Heart right ventricle (tissue), 16 donors: ENCODE data around the gene KIF1A. TPM values are rescaled to one million over a fixed set of nuclear protein-coding genes. Genes with fewer than 3 reads are reported as not detected.

Experiments
- ATAC-seq, 8 donors: fragments of 200-7000 bp; cut with Tn5 transposase; one replicate each; pipeline ENCODE4 v1.9.1; 2020; ENCODE audit warnings: mild to moderate bottlenecking in 8 of 8, moderate library complexity in 8 of 8, moderate number of reproducible peaks in 1 of 8
- DNase-seq, 2 donors: peaks; one replicate each; pipeline ENCODE4 v3.0.0-alpha.2; 2020
- H3K27ac ChIP-seq, 10 donors: fragments of 200-600 bp; sonication (generic) in 2 of 10; one replicate each; pipeline versions ENCODE4 v1.5.0 to v1.8.0; 2020 to 2022; ENCODE audit warnings: mild to moderate bottlenecking in 3 of 10
- H3K27me3 ChIP-seq, 7 donors: fragments of 200-600 bp; one replicate each; pipeline ENCODE4 v1.8.0; 2021 to 2022; ENCODE audit warnings: mild to moderate bottlenecking in 2 of 7
- H3K36me3 ChIP-seq, 9 donors: fragments of 200-600 bp; sonication (generic) in 1 of 9; one replicate each; pipeline versions ENCODE4 v1.5.0 to v1.8.0; 2020 to 2022; ENCODE audit warnings: mild to moderate bottlenecking in 2 of 9
- H3K4me1 ChIP-seq, 9 donors: fragments of 200-600 bp; sonication (generic) in 1 of 9; one replicate each; pipeline versions ENCODE4 v1.5.0 to v1.8.0; 2020 to 2022; ENCODE audit warnings: mild to moderate bottlenecking in 4 of 9
- H3K4me3 ChIP-seq, 10 donors: fragments of 200-600 bp; sonication (generic) in 2 of 10; one replicate each; pipeline versions ENCODE4 v1.5.0 to v1.8.0; 2020 to 2022; ENCODE audit warnings: mild to moderate bottlenecking in 7 of 10, moderate library complexity in 2 of 10
- H3K9me3 ChIP-seq, 11 donors: fragments of 200-600 bp in 10 of 11; sonication (generic) in 2 of 11; one replicate each; pipeline versions ENCODE4 v1.5.0 to v1.8.0; 2013 to 2022; ENCODE audit warnings: mild to moderate bottlenecking in 2 of 11, control low read depth in 1 of 11, moderate library complexity in 1 of 11
- WGBS, 2 donors: extraction: QIAGEN DNeasy Blood & Tissue Kit; methylation state at CpG; one replicate each; pipeline ENCODE4 v1.1.7; 2013; ENCODE audit warnings: inconsistent platforms in 1 of 2; 5-methylcytosine and 5-hydroxymethylcytosine counted together
- intact Hi-C, 10 donors: fragments of 100-400 bp; cut with DNase I; formaldehyde crosslinking; loops; one replicate each; pipeline versions ENCODE4 v1.11.1 to v1.14.2; 2022
- polyA plus RNA-seq, 2 donors: library from polyadenylated mRNA; stranded (reverse); fragments of 200-250 nt; gene quantifications; one replicate each; pipeline ENCODE4 v1.2.3, GENCODE V29; 2013
- total RNA-seq, 10 donors: library from RNA; stranded (reverse); fragmentation: NEBNext Ultra II Directional in 3 of 10; extraction: Animal tissue kit (Norgen Biotek cat#: 25700) in 3 of 10; gene quantifications; one replicate each; pipeline versions ENCODE4 v1.2.1 to v1.2.4, GENCODE V29; 2021 to 2023
- TF ChIP-seq, protein P1 (sequence below), 9 donors: fragments of 200-600 bp; sonication (generic) in 2 of 9; IDR thresholded peaks; one replicate each; pipeline versions ENCODE4 v1.5.0 to v1.8.0; 2021 to 2022; ENCODE audit warnings: antibody characterized with exemption in 9 of 9, mild to moderate bottlenecking in 5 of 9, moderate library complexity in 1 of 9
- donor health status: Arrhythmogenic right ventricular cardiomyopathy.
- donor health status: ischemic (EF 13 %, LVEDD 7.1; RV severe dilation, severe dysfunction).
- donor health status: healthy with polysubstance abuse.
- donor health status: DM: no; HTN: yes; CAD: no.
- donor health status: DM: no; HTN: no; CAD: no.
- donor health status: ischemic (EF 25% LVEDD 6.9; RV normal size, moderate dysfunction).
- donor health status: ischemic (EF 25% LVEDD 5.7; RV mildly dilated, moderate dysfunction).
- donor health status: healthy.
- donor health status: DM: yes; HTN: yes; CAD: no.
- donor health status: Ischemic cardiomyopathy.
- donor health status: ischemic (EF 35%, LVEDD 5.7; RV mildly dilated, moderate dysfunction).
- donor health status: nonischemic (EF 11% LVEDD 7.7; RV severe dilation, severe dysfunction).
- donor health status: DM: yes; HTN: yes; CAD: no.
- donor health status: PGD.
- donor health status: ischemic (EF 29% LVEDD 5.4; RV normal size, mild dysfunction).
- donor health status: nonischemic (EF 23%, LVEDD 6.1; RV moderate dilation, normal function).

The KIF1A gene
- total and polyA plus RNA-seq, 12 donors = 0.37 to 21.4 (median 1.4) TPM

DNA sequence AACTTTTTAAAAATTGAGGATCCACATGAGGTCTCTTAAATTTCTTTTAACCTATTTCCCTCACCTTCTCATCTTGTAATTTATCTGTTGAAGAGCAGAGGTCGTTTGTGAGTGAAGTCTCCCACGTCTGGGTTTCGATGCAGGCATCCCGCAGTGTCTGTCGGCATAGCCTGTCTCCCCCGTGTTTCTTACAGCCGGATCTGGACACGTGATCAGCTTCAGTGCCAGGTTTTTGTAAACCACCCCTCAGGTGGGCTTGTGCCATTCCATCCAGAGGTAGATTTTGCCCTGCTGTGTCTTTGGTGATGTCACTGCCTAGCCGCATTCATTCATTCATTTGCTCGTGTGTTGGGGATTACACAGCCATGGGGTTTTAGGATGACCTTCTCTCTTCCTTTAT, 112.2 kb downstream of the KIF1A start:
- WGBS, 2 donors = 61 to 66% methylated on average over 10 of the region's 10 CpGs
- peaks cover 0 to 5% (median 0%) of the 10 kb centered on the region in 9 donors for H3K4me1 ChIP-seq
- H3K36me3 ChIP-seq = no peaks in the 10 kb centered on the region
- ATAC-seq (no peak), DNase-seq (no peak)
- H3K9me3 ChIP-seq = no peaks in the 10 kb centered on the region
- peaks cover 0 to 77% (median 24%) of the 10 kb centered on the region in 7 donors for H3K27me3 ChIP-seq
- H3K4me3 ChIP-seq = no peak overlapping the region
- TF ChIP-seq, protein P1, sequence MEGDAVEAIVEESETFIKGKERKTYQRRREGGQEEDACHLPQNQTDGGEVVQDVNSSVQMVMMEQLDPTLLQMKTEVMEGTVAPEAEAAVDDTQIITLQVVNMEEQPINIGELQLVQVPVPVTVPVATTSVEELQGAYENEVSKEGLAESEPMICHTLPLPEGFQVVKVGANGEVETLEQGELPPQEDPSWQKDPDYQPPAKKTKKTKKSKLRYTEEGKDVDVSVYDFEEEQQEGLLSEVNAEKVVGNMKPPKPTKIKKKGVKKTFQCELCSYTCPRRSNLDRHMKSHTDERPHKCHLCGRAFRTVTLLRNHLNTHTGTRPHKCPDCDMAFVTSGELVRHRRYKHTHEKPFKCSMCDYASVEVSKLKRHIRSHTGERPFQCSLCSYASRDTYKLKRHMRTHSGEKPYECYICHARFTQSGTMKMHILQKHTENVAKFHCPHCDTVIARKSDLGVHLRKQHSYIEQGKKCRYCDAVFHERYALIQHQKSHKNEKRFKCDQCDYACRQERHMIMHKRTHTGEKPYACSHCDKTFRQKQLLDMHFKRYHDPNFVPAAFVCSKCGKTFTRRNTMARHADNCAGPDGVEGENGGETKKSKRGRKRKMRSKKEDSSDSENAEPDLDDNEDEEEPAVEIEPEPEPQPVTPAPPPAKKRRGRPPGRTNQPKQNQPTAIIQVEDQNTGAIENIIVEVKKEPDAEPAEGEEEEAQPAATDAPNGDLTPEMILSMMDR (IDR thresholded peaks at IDR 0.05) = no peak
- intact Hi-C loops = loop anchor here in 5 of 10 donors (5.0 to 10.0 kb wide), 3 partner anchors 183 to 196 kb away; no protein-coding TSS in a partner anchor
- H3K27ac ChIP-seq = no peak overlapping the region

DNA sequence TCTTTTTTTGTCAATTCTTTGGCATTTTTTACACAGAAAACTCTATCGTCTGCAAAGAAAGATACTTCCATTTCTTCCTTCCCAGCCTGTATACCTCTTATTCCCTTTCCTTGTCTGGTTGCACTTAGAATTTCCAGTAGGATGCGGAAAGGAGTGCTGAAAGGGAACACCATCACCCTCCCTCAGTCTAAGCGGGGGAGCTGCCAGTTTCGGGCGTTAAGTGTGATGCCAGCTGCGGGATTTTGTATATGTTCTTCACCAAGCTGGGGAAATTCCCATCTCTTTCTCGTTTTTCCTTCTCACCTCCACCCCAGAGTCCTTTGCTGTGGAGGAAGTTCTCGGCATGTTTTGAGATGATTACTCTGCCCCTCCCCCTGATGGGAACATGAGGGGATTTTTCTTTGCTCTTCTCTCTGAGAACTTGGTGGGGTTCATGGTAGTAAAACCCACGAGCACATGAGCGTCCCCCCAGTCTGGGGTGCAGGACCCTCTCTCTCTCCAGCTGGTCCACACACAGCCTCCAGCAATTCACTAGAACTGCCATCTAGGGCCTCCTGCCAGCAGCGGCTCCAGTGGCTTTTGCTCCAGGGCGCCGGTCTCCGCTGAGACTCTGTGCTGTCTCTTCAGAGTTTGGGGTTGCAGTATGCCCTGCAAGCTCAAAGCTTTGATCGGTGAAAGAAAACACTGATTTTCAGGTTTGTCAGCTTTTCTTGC, 112.8 kb downstream of the KIF1A start:
- H3K27ac ChIP-seq = no peak overlapping the region
- peaks cover 0 to 5% (median 0%) of the 10 kb centered on the region in 9 donors for H3K4me1 ChIP-seq
- H3K27me3 ChIP-seq = peaks cover 0 to 78% (median 28%) of the 10 kb centered on the region in 7 donors
- no peaks in the 10 kb centered on the region for H3K9me3 ChIP-seq
- ATAC-seq = no peak
- TF ChIP-seq, protein P1 (IDR thresholded peaks at IDR 0.05) = no peak
- no peaks in the 10 kb centered on the region for H3K36me3 ChIP-seq
- no peak for DNase-seq
- intact Hi-C loops = loop anchor here in 5 of 10 donors (5.0 to 10.0 kb wide), 3 partner anchors 182 to 195 kb away; no protein-coding TSS in a partner anchor
- 66 to 68% methylated on average over 15 of the region's 15 CpGs for WGBS, 2 donors
- no peak overlapping the region for H3K4me3 ChIP-seq

DNA sequence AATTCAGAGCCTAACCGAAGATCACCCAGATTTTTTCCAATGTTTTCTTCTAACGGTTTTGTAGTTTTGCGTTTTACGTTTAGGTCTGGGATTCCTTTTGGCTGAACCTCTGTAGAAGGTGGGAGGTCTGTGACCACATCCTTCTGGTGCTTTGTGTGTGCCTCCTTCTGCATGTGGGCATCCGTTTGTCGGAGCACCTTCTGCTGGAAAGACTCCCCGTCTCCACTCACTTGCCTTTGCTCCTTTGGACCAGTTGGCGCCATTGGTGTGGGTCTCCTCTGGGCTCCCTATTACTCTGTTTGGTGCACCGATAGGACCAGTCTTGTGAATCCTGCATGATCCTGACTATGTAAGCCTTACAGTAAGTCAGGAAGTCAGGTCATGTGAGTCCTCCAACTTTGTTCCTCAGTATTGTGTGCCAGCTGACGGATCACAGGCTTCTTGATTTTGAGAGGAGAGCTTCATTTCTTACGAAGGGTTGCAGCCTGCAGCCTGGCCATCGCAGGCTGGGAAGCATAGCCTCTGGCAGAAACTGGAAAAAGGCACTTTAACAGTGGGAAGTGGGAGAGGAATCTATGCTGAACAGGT, 114.7 kb downstream of the KIF1A start:
- DNase-seq = no peak
- intact Hi-C loops = loop anchor here in 5 of 10 donors (5.0 to 10.0 kb wide), 3 partner anchors 180 to 193 kb away; no protein-coding TSS in a partner anchor

DNA sequence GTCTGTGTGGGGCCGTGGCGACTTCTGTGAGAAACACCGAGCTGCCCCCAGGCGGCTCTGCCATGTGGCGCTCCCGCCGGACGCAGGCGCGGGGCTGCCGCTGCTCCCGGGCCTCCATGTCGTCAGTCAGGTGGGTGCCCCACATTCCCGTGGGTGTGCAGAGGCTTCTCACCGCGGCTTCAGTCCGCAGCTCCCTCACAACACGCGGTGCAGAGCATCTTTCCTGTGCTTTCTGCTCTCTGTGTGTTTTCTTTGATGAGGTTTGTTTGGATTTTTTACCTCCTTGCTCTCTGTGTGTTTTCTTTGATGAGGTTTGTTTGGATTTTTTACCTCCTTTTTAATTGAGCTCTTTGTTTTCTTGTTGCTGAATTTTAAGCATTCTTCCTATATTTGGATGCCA, 115.4 kb downstream of the KIF1A start:
- WGBS, 2 donors = 69% methylated on average over 19 of the region's 19 CpGs
- TF ChIP-seq, protein P1 (IDR thresholded peaks at IDR 0.05) = no peak
- ATAC-seq (no peak), DNase-seq (peak in 1 of 2 donors; percentile 4)
- no peaks in the 10 kb centered on the region for H3K9me3 ChIP-seq
- H3K27ac ChIP-seq = no peak overlapping the region
- peaks cover 0 to 78% (median 43%) of the 10 kb centered on the region in 7 donors for H3K27me3 ChIP-seq
- H3K4me1 ChIP-seq = peaks cover 0 to 5% (median 0%) of the 10 kb centered on the region in 9 donors
- intact Hi-C loops = loop anchor here in 7 of 10 donors (5.0 to 10.0 kb wide), 3 partner anchors 180 to 192 kb away; no protein-coding TSS in a partner anchor
- H3K4me3 ChIP-seq = no peak overlapping the region
- no peaks in the 10 kb centered on the region for H3K36me3 ChIP-seq

More for the DNA sequence above, 114.7 kb downstream of the KIF1A start:
- ATAC-seq = peak in 1 of 8 donors; percentile 16
- Histone ChIP-seq H3K27ac (no peak overlapping the region), H3K4me3 (no peak overlapping the region), H3K27me3 (peaks cover 0 to 81% (median 39%) of the 10 kb centered on the region in 7 donors), H3K9me3 (no peaks in the 10 kb centered on the region), H3K4me1 (peaks cover 0 to 5% (median 0%) of the 10 kb centered on the region in 9 donors), H3K36me3 (no peaks in the 10 kb centered on the region)
- TF ChIP-seq, protein P1 (IDR thresholded peaks at IDR 0.05) = no peak
- 74% methylated on average over 12 of the region's 12 CpGs for WGBS, 2 donors
